Gastrocnemius medialis (tissue), 4 donors: ENCODE data around the gene HSPA12B. TPM values are rescaled to one million over a fixed set of nuclear protein-coding genes. Genes with fewer than 3 reads are reported as not detected.

Source experiments
- ATAC-seq, 2 donors: fragments of 150-250 bp; one replicate each; pipeline ENCODE4 v1.9.1; 2016
- DNase-seq, 2 donors: peaks; one replicate each; pipeline ENCODE4 v3.0.0-alpha.2; 2019
- H3K27ac ChIP-seq, 4 donors: fragments of 200-600 bp; sonication (generic); 1 replicate in 1 of 4; 2 replicates in 3 of 4; pipeline ENCODE4 v1.5.1; 2016 to 2018; ENCODE audit warnings: mild to moderate bottlenecking in 2 of 4, moderate library complexity in 1 of 4
- H3K27me3 ChIP-seq, 3 donors: fragments of 200-600 bp; sonication (generic) in 2 of 3; 1 replicate in 1 of 3; 2 replicates in 2 of 3; pipeline versions ENCODE4 v1.5.1 to v1.6.0; 2016 to 2019; ENCODE audit warnings: mild to moderate bottlenecking in 1 of 3, moderate library complexity in 1 of 3
- H3K36me3 ChIP-seq, 2 donors: fragments of 200-600 bp; sonication (generic) in 1 of 2; one replicate each; pipeline ENCODE4 v1.5.1; 2017 to 2018
- H3K4me1 ChIP-seq, 2 donors: fragments of 200-600 bp; sonication (generic) in 1 of 2; one replicate each; pipeline ENCODE4 v1.5.1; 2016 to 2017; ENCODE audit warnings: mild to moderate bottlenecking in 2 of 2
- H3K4me3 ChIP-seq, 4 donors: fragments of 200-600 bp; sonication (generic) in 3 of 4; 1 replicate in 1 of 4; 2 replicates in 3 of 4; pipeline ENCODE4 v1.5.1; 2016 to 2019; ENCODE audit warnings: mild to moderate bottlenecking in 2 of 4
- H3K9me3 ChIP-seq, 3 donors: fragments of 200-600 bp; sonication (generic) in 2 of 3; 1 replicate in 1 of 3; 2 replicates in 2 of 3; pipeline ENCODE4 v1.5.1; 2016 to 2019
- POLR2A ChIP-seq, 2 donors: fragments of 450-650 bp; IDR thresholded peaks; one replicate each; pipeline ENCODE4 v1.6.1; 2017; ENCODE audit warnings: antibody characterized with exemption in 2 of 2, mild to moderate bottlenecking in 2 of 2, moderate library complexity in 2 of 2
- in situ Hi-C, 4 donors: fragments of 200-750 bp; cut with MboI; loops; one replicate each; pipeline versions ENCODE4 v1.15.0 to v1.8.0; 2017; ENCODE audit warnings: low sequenced_read_pairs in 4 of 4
- intact Hi-C: fragments of 100-400 bp; cut with DNase I; formaldehyde crosslinking; loops from one replicate; pipeline ENCODE4 v1.15.1; 2023; ENCODE audit warnings: low total_unique reads
- total RNA-seq, 4 donors: library from RNA; depleted of rRNA; stranded (reverse); fragments of >200 nt; gene quantifications; one replicate each; pipeline versions ENCODE4 v1.1.0 to v1.2.3, GENCODE V29; 2016
- TF ChIP-seq, protein P1 (sequence below), 5 experiments: fragments of 450-650 bp in 3 of 5; fragments of 200-600 bp in 2 of 5; sonication (generic) in 2 of 5; IDR thresholded peaks in 4 of 5; conservative IDR thresholded peaks in 1 of 5; 1 replicate in 4 of 5; 2 replicates in 1 of 5; pipeline ENCODE4 v1.5.1; 2016 to 2019; ENCODE audit warnings: antibody characterized with exemption in 5 of 5, mild to moderate bottlenecking in 3 of 5, moderate library complexity in 3 of 5

HSPA12B gene
- total RNA-seq, 4 donors from 2014 or later, result 3.7 to 8.5 (median 5.8) TPM

DNA sequence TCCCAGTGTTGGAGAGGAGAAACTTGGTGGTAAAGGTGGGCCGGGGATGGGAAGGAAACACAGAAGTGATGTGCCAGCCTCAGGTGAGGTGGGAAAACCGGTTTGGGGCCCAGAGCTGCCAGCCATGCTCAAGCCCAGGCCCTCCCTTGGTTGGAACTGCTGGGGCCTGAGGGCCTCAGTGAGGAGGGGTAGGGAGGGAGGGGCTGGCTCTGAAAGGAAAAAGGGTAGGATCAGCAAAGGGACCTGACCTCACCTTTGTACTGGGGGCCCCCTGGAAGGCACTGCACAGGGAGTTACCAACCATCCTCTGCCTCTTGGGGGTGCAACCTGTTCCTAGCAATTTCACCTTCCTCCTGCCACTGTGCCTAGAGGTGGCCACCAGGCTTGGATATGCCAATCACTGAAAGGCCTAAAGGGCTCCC lies 50.6 kb downstream of the HSPA12B start:
- no peak for DNase-seq
- intact Hi-C loops, result no loop called here
- H3K27ac ChIP-seq, result no peak overlapping the region
- in situ Hi-C loops, result no loop called here
- peaks cover 40% of the 10 kb centered on the region in 2 donors for H3K4me1 ChIP-seq
- TF ChIP-seq POLR2A (IDR thresholded peaks at IDR 0.05), result no peak
- TF ChIP-seq, protein P1, sequence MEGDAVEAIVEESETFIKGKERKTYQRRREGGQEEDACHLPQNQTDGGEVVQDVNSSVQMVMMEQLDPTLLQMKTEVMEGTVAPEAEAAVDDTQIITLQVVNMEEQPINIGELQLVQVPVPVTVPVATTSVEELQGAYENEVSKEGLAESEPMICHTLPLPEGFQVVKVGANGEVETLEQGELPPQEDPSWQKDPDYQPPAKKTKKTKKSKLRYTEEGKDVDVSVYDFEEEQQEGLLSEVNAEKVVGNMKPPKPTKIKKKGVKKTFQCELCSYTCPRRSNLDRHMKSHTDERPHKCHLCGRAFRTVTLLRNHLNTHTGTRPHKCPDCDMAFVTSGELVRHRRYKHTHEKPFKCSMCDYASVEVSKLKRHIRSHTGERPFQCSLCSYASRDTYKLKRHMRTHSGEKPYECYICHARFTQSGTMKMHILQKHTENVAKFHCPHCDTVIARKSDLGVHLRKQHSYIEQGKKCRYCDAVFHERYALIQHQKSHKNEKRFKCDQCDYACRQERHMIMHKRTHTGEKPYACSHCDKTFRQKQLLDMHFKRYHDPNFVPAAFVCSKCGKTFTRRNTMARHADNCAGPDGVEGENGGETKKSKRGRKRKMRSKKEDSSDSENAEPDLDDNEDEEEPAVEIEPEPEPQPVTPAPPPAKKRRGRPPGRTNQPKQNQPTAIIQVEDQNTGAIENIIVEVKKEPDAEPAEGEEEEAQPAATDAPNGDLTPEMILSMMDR (IDR thresholded peaks at IDR 0.05 in 4 of 5, conservative IDR thresholded peaks at IDR 0.05 in 1 of 5), result no peak
- no peak overlapping the region for H3K4me3 ChIP-seq
- H3K27me3 ChIP-seq, result peaks cover 0 to 2% (median 0%) of the 10 kb centered on the region in 3 donors
- H3K36me3 ChIP-seq, result no peaks in the 10 kb centered on the region
- no peak for ATAC-seq
- H3K9me3 ChIP-seq, result no peaks in the 10 kb centered on the region

- intact Hi-C loops (no loop called here), in situ Hi-C loops (no loop called here)
- H3K4me1 ChIP-seq, result peaks cover 36 to 38% of the 10 kb centered on the region in 2 donors
- ATAC-seq (no peak), DNase-seq (no peak)
- TF ChIP-seq, protein P1 (IDR thresholded peaks at IDR 0.05 in 4 of 5, conservative IDR thresholded peaks at IDR 0.05 in 1 of 5), result no peak
- TF ChIP-seq POLR2A (IDR thresholded peaks at IDR 0.05), result no peak
- no peak overlapping the region for H3K4me3 ChIP-seq
- no peaks in the 10 kb centered on the region for H3K36me3 ChIP-seq
- peak overlapping the region in 1 of 4 donors; percentile 85 for H3K27ac ChIP-seq
- no peaks in the 10 kb centered on the region for H3K9me3 ChIP-seq
- H3K27me3 ChIP-seq, result no peaks in the 10 kb centered on the region
These were observed 51.2 kb downstream of the HSPA12B start for GRCh38 chr20:3783511-3784195.

- intact Hi-C loops (no loop called here), in situ Hi-C loops (no loop called here)
- peak overlapping the region in 2 of 4 donors; percentile 27 to 85 for H3K27ac ChIP-seq
- no peaks in the 10 kb centered on the region for H3K27me3 ChIP-seq
- H3K9me3 ChIP-seq, result no peaks in the 10 kb centered on the region
- peaks cover 36 to 38% of the 10 kb centered on the region in 2 donors for H3K4me1 ChIP-seq
- DNase-seq, result no peak
- no peak for TF ChIP-seq POLR2A (IDR thresholded peaks at IDR 0.05)
- TF ChIP-seq, protein P1 (IDR thresholded peaks at IDR 0.05 in 4 of 5, conservative IDR thresholded peaks at IDR 0.05 in 1 of 5), result no peak
- H3K36me3 ChIP-seq, result no peaks in the 10 kb centered on the region
- ATAC-seq, result no peak
- H3K4me3 ChIP-seq, result peak overlapping the region in 2 of 4 donors; percentile 65 to 68
These were observed 51.9 kb downstream of the HSPA12B start for GRCh38 chr20:3784216-3784853.

GRCh38 chr20:3784863-3785239 lies 52.4 kb downstream of the HSPA12B start:
- in situ Hi-C loops, result no loop called here
- H3K9me3 ChIP-seq, result no peaks in the 10 kb centered on the region
- H3K36me3 ChIP-seq, result no peaks in the 10 kb centered on the region
- peaks cover 36 to 38% of the 10 kb centered on the region in 2 donors for H3K4me1 ChIP-seq
- no peak for DNase-seq
- intact Hi-C loops, result loop anchor here (5.0 kb wide), 1 partner anchor 302 kb away; no protein-coding TSS in a partner anchor
- no peak for ATAC-seq
- H3K27me3 ChIP-seq, result no peaks in the 10 kb centered on the region
- TF ChIP-seq, protein P1 (IDR thresholded peaks at IDR 0.05 in 4 of 5, conservative IDR thresholded peaks at IDR 0.05 in 1 of 5), result no peak
- no peak for TF ChIP-seq POLR2A (IDR thresholded peaks at IDR 0.05)
- peak overlapping the region; percentile 65 to 68 (median 67) for H3K4me3 ChIP-seq
- peak overlapping the region in 3 of 4 donors; percentile 76 to 85 (median 85) for H3K27ac ChIP-seq
